HCT116 (cell line): ENCODE measurements around the gene ITIH3. TPM values are rescaled to one million over a fixed set of nuclear protein-coding genes. Genes with fewer than 3 reads are reported as not detected.

Experiments
- ATAC-seq: fragments of 200-7000 bp; cut with Tn5 transposase; 2 replicates; pipeline ENCODE4 v1.9.1; 2020; ENCODE audit warnings: mild to moderate bottlenecking, moderate library complexity
- BruUV-seq: library from RNA; stranded (reverse); fragments of 400-500 nt; replicated peaks from 2 replicates; lab custom pipeline; 2021; lab: Mats Ljungman, UMichigan
- CTCF ChIA-PET: fragments of 300-600 bp; sonication (Branson Sonifier 250); formaldehyde crosslinking; loops from one replicate; lab custom pipeline; 2021; ENCODE audit warnings: antibody characterized with exemption; lab: Charles Lee
- POLR2A ChIA-PET: fragments of 300-600, 350-600 bp; sonication (Branson Sonifier 250); formaldehyde crosslinking; loops from one replicate; lab custom pipeline; 2021; ENCODE audit warnings: antibody characterized with exemption; lab: Charles Lee
- RAD21 ChIA-PET, 2 experiments: fragments of 300-600 bp; sonication (Branson Sonifier 250); formaldehyde crosslinking; loops; one replicate each; lab custom pipeline; 2023; ENCODE audit warnings: low total read pairs in 2 of 2; ENCODE audit not compliant: uncharacterized antibody in 2 of 2, unreplicated experiment in 2 of 2, low non-redundant PET in 1 of 2; lab: Charles Lee
- DNase-seq: peaks from one replicate; pipeline ENCODE4 v3.0.0-alpha.2; 2010; ENCODE audit warnings: low read depth, low spot score
- H2AFZ ChIP-seq: fragments of 200-600 bp; shearing (Covaris generic), sonication (generic); 2 replicates; pipeline ENCODE4 v1.6.1; 2017; ENCODE audit warnings: low read depth, mixed run types, mixed read lengths, antibody characterized with exemption, low read length; ENCODE audit not compliant: poor library complexity, severe bottlenecking
- H3K27ac ChIP-seq: 2 replicates; pipeline ENCODE4 v1.5.1; 2012; ENCODE audit warnings: low read depth, low read length
- H3K27me3 ChIP-seq: fragments of 200-600 bp; sonication (generic); 2 replicates; pipeline ENCODE4 v1.6.1; 2016; ENCODE audit warnings: mixed run types, low read length, mixed read lengths; ENCODE audit not compliant: insufficient read depth
- H3K36me3 ChIP-seq, 2 experiments: fragments of 200-500 bp in 1 of 2; fragments of 200-600 bp in 1 of 2; sonication (Bioruptor generic) in 1 of 2; sonication (generic) in 1 of 2; 2 replicates each; pipeline versions ENCODE4 v1.5.1 to v1.6.1; 2014 to 2016; ENCODE audit warnings: low read length in 2 of 2, inconsistent platforms in 1 of 2, mixed read lengths in 1 of 2, mixed run types in 1 of 2; ENCODE audit not compliant: insufficient read depth in 2 of 2, control insufficient read depth in 1 of 2
- H3K4me1 ChIP-seq, 2 experiments: fragments of 200-600 bp in 1 of 2; sonication (generic) in 1 of 2; 2 replicates each; pipeline versions ENCODE4 v1.5.1 to v1.6.1; 2012 to 2017; ENCODE audit warnings: low read length in 2 of 2, inconsistent platforms in 1 of 2, mild to moderate bottlenecking in 1 of 2, mixed read lengths in 1 of 2, mixed run types in 1 of 2, moderate library complexity in 1 of 2; ENCODE audit not compliant: insufficient read depth in 2 of 2, control insufficient read depth in 1 of 2
- H3K4me2 ChIP-seq: fragments of 200-600 bp; sonication (generic); 2 replicates; pipeline ENCODE4 v1.6.1; 2017; ENCODE audit warnings: mixed run types, low read length, mixed read lengths
- H3K4me3 ChIP-seq, 2 experiments: fragments of 200-600 bp in 1 of 2; sonication (generic) in 1 of 2; replicated peaks in 1 of 2; 2 replicates each; pipeline ENCODE4 v1.5.1; 2011 to 2016; ENCODE audit warnings: low read length in 2 of 2, control low read depth in 1 of 2, low read depth in 1 of 2, mild to moderate bottlenecking in 1 of 2, mixed read lengths in 1 of 2, mixed run types in 1 of 2
- H3K79me2 ChIP-seq: fragments of 200-600 bp; sonication (generic); 2 replicates; pipeline ENCODE4 v1.6.1; 2017; ENCODE audit warnings: mild to moderate bottlenecking, mixed run types, low read length, moderate library complexity, mixed read lengths; ENCODE audit not compliant: insufficient read depth
- H3K9ac ChIP-seq: fragments of 200-600 bp; sonication (generic); 2 replicates; pipeline ENCODE4 v1.6.1; 2016; ENCODE audit warnings: low read length, mixed read lengths
- H3K9me2 ChIP-seq: fragments of 200-600 bp; sonication (generic), shearing (Covaris generic); 2 replicates; pipeline ENCODE4 v1.6.1; 2017; ENCODE audit warnings: mixed run types, mild to moderate bottlenecking, moderate library complexity; ENCODE audit not compliant: insufficient read depth
- H3K9me3 ChIP-seq, 2 experiments: fragments of 200-500 bp in 1 of 2; fragments of 200-600 bp in 1 of 2; sonication (Bioruptor generic) in 1 of 2; sonication (generic) in 1 of 2; 2 replicates each; pipeline ENCODE4 v1.6.1; 2014 to 2017; ENCODE audit warnings: low read length in 2 of 2, mixed read lengths in 2 of 2, inconsistent platforms in 1 of 2, low read depth in 1 of 2, mild to moderate bottlenecking in 1 of 2, mixed run types in 1 of 2, moderate library complexity in 1 of 2; ENCODE audit not compliant: control insufficient read depth in 1 of 2, insufficient read depth in 1 of 2
- H4K20me1 ChIP-seq: fragments of 200-600 bp; sonication (generic), shearing (Covaris generic); 2 replicates; pipeline ENCODE4 v1.6.1; 2017; ENCODE audit warnings: mixed run types, mild to moderate bottlenecking, moderate library complexity; ENCODE audit not compliant: insufficient read depth
- CBX3 ChIP-seq: IDR thresholded peaks from 2 replicates; pipeline ENCODE4 v1.6.1; 2012; ENCODE audit warnings: low read depth
- ELF1 ChIP-seq: IDR thresholded peaks from 2 replicates; pipeline ENCODE4 v1.6.1; 2012; ENCODE audit warnings: low read depth, borderline replicate concordance
- EZH2 ChIP-seq: fragments of 200-600 bp; sonication (generic); IDR thresholded peaks from 2 replicates; pipeline ENCODE4 v1.6.1; 2017; ENCODE audit warnings: antibody characterized with exemption, mixed run types
- EZH2phosphoT487 ChIP-seq: fragments of 200-600 bp; IDR thresholded peaks from 2 replicates; pipeline ENCODE4 v1.6.1; 2018; ENCODE audit warnings: antibody characterized with exemption, borderline replicate concordance
- FOSL1 ChIP-seq: IDR thresholded peaks from 2 replicates; pipeline ENCODE4 v1.6.1; 2012; ENCODE audit warnings: low read depth
- JUND ChIP-seq: IDR thresholded peaks from 2 replicates; pipeline ENCODE4 v1.6.1; 2012
- MAX ChIP-seq: IDR thresholded peaks from 2 replicates; pipeline ENCODE4 v1.6.1; 2012
- REST ChIP-seq: IDR thresholded peaks from 2 replicates; pipeline ENCODE4 v1.6.1; 2012; ENCODE audit warnings: low read depth
- SIN3A ChIP-seq: IDR thresholded peaks from 2 replicates; pipeline ENCODE4 v1.6.1; 2012; ENCODE audit warnings: low read depth
- SRF ChIP-seq: IDR thresholded peaks from 2 replicates; pipeline ENCODE4 v1.6.1; 2012; ENCODE audit warnings: low read depth
- TCF7L2 ChIP-seq: IDR thresholded peaks from 2 replicates; pipeline ENCODE4 v1.7.0; 2011; ENCODE audit warnings: borderline replicate concordance, inconsistent platforms; ENCODE audit not compliant: insufficient read depth, insufficient read length; ENCODE audit errors: extremely low read depth
- ZFX ChIP-seq: fragments of 450-650 bp; IDR thresholded peaks from 2 replicates; pipeline ENCODE4 v1.6.1; 2017
- ZNF274 ChIP-seq: fragments of 200-500 bp; sonication (Bioruptor generic); IDR thresholded peaks from 2 replicates; pipeline ENCODE4 v1.6.1; 2014; ENCODE audit warnings: mild to moderate bottlenecking, low read depth, low read length, inconsistent platforms
- intact Hi-C: fragments of 100-400 bp; cut with micrococcal nuclease; formaldehyde crosslinking; loops from 2 replicates; pipeline ENCODE4 v1.10.0; 2022
- total RNA-seq: library from RNA; stranded (reverse); gene quantifications from one replicate; pipeline ENCODE4 v1.2.1, GENCODE V29; 2021; ENCODE audit not compliant: unreplicated experiment
- TF ChIP-seq, protein P1 (sequence below): IDR thresholded peaks from 2 replicates; pipeline ENCODE4 v1.6.1; 2011; ENCODE audit warnings: mild to moderate bottlenecking, low read length, moderate library complexity; ENCODE audit not compliant: insufficient replicate concordance; ENCODE audit errors: extremely low read depth

The ITIH3 gene
- total RNA-seq, 1 experiment from 2014 or later, result 0.44 TPM

GRCh38 chr3:52813810-52814209 is 19.2 kb downstream of the ITIH3 start:
- Histone ChIP-seq H3K27me3 (no peaks in the 10 kb centered on the region), H3K27ac (no peak overlapping the region), H3K9me2 (no peaks in the 10 kb centered on the region), H2AFZ (no peak overlapping the region), H3K36me3 (no peaks in the 10 kb centered on the region), H3K9ac (no peak overlapping the region), H4K20me1 (no peaks in the 10 kb centered on the region), H3K9me3 (no peaks in the 10 kb centered on the region), H3K4me3 (no peak overlapping the region), H3K4me2 (no peak overlapping the region), H3K79me2 (no peaks in the 10 kb centered on the region), H3K4me1 (no peaks in the 10 kb centered on the region)
- DNase-seq (no peak), ATAC-seq (no peak)
- ChIA-PET POLR2A (no interaction called here), CTCF (no interaction called here), RAD21 (no interaction called here)
- no TSS peak for BruUV-seq
- intact Hi-C loops, result no loop called here
- no peak for TF ChIP-seq CBX3
- TF ChIP-seq, protein P1, sequence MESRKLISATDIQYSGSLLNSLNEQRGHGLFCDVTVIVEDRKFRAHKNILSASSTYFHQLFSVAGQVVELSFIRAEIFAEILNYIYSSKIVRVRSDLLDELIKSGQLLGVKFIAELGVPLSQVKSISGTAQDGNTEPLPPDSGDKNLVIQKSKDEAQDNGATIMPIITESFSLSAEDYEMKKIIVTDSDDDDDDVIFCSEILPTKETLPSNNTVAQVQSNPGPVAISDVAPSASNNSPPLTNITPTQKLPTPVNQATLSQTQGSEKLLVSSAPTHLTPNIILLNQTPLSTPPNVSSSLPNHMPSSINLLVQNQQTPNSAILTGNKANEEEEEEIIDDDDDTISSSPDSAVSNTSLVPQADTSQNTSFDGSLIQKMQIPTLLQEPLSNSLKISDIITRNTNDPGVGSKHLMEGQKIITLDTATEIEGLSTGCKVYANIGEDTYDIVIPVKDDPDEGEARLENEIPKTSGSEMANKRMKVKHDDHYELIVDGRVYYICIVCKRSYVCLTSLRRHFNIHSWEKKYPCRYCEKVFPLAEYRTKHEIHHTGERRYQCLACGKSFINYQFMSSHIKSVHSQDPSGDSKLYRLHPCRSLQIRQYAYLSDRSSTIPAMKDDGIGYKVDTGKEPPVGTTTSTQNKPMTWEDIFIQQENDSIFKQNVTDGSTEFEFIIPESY, result no peak
- TF ChIP-seq SRF, result no peak
- no peak for TF ChIP-seq SIN3A
- no peak for TF ChIP-seq ZNF274
- TF ChIP-seq EZH2phosphoT487, result no peak
- no peak for TF ChIP-seq TCF7L2
- TF ChIP-seq JUND, result no peak
- no peak for TF ChIP-seq ELF1
- TF ChIP-seq REST, result no peak
- TF ChIP-seq FOSL1, result no peak
- no peak for TF ChIP-seq MAX
- no peak for TF ChIP-seq EZH2
- TF ChIP-seq ZFX, result no peak
